ENCODE measurements around the gene BIRC3.
"Not testable (repeated sequence)": the region's sequence is repeated elsewhere in the genome, so short reads cannot be mapped to it uniquely, and the experiment has no call there.

Gene BIRC3

DNA sequence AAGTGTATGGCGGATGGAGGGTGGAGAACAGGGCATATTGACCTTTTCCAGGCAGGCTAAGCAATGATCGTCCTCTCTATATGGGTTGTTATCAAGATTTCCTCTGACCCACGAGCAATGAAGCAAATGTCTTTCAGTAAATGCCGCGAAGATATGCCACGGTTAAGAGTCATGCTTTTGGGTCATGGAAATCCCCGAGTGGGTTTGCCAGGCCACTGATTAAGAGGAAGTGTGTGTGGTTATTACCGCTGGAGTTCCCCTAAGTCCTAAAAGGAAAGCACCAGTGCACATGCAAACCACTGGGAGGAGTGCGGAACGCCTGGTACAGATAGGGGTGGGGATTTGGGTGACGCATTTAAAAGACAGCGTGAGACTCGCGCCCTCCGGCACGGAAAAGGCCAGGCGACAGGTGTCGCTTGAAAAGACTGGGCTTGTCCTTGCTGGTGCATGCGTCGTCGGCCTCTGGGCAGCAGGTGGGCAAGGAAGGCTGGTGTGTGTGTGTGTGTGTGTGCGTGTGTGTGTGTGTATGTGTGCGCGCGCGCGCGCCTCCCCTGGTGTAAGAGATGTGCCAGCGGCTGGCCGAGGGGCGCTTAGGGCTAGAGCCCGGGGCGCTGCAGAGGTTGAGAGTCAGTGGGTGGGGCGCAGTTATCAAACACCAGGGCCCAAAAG is at the start of gene BIRC3:
BIRC3 (plus strand) TSS at position 386 of the 669 bp plus-strand sequence. CDS start 7,026 bp downstream, outside the sequence.
- peak; percentile 46 for DNase-seq

DNA sequence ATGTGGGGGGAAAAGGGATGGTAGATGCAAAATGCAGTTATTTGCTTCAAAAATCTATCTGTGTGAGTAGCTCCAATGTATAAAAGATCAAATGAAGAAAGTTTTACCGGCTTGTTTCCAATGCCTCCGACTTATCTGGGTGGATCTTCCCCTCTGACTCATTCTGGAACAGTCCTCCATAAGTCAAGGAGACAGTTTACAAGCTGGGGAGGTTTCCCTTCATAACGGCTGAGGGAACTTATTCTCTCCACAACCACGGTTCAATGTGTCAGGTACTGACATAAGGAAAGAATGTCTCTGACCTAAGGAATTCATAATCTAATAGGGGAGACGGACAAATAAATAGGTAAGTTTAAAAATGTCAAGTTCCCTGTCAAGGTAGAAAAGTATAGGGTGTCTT is 49.7 kb upstream of the BIRC3 start:
- DNase-seq = no peak

DNA sequence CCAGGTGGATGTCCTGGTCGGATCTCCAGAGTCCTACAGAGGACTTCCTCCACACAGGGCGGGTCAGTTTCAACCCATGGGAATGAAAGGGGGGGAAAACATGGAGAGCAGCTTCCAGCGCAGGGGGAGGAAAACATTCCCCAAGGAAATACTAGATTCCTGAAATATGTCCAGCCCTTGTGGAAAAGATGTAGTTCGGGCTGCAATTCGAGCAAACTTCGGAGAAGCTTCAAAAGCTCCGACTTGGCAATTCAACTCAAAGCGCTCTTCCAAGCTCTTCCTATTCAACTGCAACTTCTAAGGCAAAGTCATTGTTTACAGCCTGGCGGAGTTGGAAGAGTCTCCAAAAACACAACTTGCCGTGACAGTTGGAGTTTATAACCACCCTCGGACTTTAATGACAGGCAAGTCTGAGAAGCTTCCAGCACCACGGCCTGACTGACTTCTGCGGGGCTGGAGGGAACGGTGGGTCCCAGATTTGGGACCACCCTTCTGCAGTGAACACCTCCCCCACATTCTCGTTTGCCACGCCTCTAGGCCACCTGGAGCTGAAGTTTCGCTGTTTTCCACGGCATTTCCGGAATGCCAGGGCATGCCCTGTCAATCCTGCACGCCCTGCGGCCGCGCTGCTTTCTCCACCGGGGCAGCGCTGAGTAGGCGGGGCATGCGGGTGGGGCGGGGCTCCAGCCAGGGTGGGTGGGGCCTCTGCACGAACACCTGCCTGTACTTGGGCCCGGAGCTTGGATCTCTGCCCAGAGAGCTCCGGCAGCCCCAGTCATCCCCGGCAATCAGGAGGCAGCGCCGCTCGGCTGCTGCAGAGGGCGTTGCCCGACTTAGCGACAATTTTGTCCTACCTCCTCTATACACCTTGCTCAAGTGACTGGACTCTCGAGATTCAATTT is 49.0 kb upstream of the BIRC3 start:
- peak; percentile 64 for DNase-seq

DNA sequence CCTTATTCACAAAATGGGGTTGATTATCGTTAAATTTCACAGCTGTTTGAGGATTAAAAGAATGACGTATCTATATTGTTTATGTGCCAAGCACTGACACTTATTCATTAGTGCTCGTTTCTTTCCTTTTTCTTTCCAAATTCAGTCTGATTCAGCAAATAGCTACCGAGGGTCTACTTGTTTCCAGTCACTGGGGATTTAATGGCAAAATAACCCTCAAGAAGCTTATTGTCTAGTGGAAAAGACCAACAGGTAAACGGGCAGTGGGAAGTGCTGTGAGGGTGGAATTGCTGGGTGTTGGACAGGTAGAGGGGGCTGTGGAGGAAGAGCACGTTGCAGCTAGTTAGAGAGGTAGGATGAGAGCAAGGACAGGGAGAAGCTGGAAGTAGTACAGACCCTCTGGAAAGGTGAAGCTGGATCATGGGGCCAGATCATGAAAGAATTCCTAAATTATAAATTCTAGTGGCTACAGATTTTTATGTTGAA is 48.3 kb upstream of the BIRC3 start:
- no peak for DNase-seq

DNA sequence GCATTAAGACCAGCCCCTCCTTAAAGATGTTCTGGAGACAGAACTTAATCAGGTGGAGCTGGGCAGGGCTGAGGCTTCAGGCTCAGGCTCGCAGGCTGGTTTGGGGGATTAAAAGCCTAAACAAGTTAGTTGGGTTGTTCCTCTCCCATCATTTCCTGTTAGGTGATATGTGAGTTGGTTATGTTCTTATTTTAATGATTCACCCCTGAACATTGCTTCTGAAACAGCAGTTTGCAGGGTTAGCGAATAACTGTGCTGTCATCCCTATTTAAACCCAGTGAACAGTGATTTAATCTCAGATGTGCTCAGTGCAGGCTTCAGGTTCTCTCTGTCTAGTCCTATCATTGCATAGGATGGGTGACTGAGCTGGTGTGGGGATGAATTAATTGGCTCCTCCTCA is 47.4 kb upstream of the BIRC3 start:
- no peak for DNase-seq

DNA sequence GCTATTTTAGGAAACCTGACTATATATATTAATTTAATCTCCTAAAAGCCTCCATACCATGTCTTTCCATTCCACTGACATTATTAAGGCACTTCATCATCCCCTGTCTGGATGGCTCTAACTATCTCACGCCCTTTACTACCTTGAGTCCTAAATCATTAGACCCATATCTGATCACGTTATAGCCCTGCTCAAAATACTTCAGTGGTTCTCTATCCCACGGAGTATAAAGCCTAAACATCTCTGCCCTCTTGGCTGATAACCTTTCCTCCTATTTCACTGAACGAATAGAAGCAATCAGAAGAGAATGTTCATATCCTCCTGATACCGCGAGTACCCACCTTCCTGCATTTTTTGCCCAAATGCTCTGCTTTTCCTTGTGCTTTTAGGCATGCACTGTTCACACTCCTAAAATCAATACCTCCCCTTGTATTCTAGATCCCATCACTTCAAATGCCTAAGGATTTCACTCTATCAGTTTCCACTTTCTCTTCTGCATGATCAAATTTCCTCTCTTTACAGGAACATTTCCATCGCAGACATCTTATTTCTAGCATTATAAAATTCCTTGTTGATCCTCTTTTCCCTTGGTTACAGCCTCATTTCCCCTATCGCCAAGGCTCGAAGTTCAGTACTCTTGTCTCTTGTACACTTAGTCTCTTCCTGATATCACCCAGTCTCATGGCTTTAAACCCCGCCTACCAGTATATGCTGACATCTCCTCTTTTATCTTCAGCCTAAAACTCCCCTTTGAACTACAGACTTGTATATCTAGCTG is 45.0 kb upstream of the BIRC3 start:
- no peak for DNase-seq

DNA sequence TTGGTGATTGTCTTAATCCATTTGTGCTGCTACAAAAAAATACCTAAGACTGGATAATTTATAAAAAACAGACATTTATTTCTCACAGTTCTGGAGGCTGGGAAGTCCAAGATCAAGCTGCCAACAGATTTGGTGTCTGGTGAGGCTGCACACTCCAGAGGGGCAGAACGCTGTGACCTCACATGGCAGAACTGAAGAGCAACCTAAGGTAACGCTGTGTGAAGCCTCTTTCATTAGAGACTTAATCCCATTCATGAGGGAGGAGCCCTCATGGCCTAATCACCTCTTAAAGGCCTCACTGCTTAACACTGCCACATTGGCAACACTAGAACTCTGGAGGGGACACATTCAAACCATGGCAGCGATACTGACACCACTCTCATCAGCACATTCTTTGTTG is 42.7 kb upstream of the BIRC3 start:
- no peak for DNase-seq

DNA sequence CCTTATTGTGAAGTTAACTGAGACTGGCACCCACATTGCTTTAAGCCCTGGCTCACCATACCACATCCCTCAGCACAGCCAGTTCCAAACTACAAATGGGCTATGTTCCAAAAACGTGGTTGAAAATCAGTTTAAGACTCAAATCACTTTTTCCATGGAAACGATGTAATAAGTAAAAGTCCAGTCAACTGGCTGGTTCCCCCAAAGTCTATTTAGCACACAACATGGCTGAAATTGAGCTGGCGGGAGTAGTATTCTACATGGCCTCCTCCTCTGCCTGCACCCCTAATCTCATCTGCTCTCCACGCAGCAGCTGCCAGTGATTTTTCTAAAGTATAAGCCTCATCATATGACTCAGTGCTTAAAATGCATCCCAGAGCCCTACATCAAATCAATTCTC is 40.9 kb upstream of the BIRC3 start:
- DNase-seq = no peak

DNA sequence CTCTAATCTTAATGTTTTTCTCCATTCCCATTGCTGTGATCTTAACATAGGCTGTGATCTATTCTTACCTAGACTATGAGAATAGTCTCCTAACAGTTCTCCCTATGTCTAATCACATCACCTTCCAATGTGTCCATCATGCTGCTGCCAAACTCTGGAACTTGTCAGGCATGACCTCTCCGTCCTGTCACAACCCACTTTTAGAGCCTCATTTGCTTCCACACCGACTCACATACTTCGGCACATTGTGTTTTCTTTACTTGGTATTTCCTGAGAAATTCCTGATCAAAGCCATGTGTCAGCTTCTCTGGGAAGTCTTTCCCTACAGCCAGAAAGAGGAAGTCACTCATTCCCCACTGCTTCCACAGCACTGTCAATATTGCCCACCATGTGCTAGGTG is 40.5 kb upstream of the BIRC3 start:
- DNase-seq = no peak

DNA sequence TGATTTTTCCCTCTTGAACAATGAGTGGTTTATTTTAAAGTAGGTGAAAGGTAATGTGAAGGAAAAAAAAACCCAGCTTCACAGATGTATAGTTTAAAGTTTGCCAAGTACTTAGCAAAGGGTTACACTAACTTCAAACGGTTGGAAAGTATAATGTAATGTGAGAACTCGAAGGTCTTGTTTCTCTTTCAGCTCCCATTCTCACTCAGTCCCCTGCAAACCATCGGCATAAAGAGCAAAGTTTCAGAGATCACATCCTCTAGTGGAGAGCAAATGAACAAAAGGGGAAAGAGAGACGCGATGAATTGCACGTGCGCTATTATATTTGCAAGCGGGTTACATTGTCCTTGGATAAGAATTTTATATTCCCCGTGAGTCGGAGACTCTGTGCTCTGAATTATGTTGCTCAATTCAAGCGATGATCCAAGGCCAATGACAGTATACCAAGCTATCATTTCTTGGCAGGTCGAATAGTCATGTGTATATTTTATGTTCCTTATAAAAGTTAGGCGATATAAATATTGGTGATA is 37.6 kb upstream of the BIRC3 start:
- no peak for DNase-seq

DNA sequence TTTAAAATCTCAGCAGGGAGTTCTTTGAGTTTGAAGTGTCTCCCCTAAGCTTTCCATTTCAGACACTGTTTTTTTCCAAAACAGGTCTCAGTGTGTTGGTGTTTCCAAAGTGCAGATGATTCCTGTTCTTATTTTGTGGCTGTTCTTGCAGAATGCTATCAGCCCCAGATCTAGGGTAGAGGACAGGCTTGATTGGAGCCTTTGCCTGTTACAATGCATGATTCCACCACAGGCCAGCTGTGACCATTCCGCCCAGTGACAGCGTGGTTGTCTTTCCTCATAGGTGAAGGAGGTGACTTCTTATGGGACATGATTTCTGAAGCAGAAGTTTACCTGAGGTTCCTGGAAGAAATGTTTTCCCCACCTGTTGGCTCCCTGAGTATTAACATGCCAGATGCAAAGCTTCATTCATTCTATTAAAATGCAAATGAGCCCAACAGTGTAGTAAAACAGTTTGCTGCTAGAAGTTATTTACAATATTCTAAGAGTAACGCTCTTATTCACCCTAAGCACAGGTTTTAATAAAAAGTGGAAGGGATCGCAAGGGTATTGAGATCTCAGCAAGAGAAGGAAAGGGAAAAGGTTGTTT is 36.9 kb upstream of the BIRC3 start:
- no peak for DNase-seq

DNA sequence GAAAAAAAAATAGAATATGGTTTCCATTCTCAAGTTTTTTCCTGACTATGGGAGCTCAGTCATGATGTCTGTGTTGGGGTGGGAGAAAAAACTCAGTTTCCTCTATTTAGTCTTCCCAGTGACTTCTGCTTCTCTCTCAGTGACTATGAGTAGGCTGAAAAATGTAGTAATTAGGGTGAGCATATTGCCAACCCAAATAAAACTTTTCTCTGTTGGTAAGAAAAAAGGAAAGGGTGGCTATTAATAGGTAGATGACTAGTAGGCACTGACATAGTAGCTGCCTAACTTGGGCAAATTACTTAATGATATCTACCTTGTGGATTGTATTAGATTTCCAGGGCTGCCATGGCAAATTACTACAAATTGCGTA is 34.2 kb upstream of the BIRC3 start:
- DNase-seq = no peak

DNA sequence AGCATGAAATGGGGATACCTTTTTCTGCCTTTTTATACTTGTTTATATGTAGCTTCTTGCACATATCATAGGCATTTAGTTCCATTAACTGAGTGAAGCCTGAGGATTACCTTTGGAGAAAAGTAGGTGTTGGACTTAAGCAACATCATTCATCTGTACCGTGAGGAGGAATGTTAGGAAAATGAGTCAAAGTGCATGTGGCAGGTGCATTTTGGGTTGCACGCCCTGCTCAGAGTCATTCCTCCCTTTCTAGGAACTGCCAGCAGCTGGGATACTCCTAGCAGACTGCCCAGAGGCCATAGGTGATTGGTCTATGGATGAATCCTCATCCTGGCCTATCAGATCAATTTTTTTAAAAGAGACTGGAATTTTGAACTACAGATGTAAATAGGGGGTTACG is 33.3 kb upstream of the BIRC3 start:
- no peak for DNase-seq

DNA sequence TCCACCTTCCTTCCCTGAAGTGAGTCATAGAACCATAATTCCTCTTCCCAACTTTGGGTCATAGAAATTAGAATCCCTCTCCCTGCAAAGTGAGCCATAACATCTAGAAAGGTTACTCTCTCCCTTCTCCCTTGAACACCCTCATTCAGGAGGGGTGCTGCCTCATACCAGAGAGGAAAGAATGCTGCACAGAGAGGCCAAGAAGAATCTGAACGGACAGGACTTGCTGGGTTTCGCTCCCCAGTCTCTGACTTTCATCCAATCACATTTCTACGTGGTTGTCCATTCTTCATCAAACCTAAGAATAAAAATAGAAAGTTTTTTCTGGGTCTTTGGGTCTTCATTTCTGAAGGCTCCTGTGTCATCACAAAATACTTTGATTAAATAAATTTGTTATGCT is 31.0 kb upstream of the BIRC3 start:
- DNase-seq = no peak

DNA sequence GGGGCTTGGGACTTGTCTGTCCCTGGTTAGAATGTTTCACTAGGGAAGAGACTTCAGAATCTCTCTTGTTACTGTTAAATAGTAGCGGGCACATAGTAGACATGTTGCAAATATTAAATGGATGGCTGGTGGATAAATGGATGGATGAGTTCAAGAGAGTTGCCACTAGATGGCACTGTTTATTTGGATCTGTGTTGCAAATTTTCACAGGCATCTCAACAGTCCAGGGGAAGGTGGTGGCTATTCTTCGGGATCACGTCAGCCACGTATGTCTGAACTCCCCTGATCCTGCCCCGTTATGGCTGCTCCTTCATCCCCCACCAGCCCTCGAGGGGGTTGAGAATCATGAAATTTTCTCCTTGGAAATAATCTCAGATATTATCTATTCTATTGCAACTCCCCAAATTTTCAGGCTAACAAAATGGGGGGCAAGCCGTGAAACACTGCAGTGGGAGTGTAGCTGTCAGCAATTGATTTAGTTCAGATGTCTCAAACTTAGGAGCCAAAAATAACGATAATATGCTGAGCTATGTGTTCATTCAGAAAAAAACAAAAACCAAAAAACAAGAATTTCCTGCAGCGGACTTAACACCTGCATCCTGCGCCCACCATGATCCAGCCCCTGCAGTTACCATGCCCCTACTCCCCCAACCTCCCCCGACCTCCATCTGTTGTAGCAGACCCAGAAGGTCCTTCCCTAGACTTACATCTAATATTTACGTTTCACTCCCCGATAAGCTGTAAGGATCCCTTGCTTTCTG is 29.1 kb upstream of the BIRC3 start:
- peak; percentile 68 for DNase-seq

DNA sequence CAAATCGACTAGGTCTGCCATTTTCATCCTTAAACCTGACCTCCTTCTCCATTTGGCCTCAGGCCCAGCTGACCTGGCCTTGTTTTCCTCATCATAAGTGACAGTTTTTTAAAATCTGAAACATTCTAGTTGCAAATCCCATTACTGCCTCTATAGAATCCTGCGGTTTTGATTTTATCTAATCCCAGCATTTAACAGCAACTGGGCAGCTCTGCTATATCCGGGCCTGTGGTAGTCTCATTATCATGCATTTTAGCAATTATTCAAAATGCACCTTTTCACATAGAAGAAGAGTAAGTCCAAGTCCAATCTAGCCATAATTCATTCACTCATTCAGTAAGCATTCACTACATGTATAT is 28.6 kb upstream of the BIRC3 start:
- DNase-seq = no peak

DNA sequence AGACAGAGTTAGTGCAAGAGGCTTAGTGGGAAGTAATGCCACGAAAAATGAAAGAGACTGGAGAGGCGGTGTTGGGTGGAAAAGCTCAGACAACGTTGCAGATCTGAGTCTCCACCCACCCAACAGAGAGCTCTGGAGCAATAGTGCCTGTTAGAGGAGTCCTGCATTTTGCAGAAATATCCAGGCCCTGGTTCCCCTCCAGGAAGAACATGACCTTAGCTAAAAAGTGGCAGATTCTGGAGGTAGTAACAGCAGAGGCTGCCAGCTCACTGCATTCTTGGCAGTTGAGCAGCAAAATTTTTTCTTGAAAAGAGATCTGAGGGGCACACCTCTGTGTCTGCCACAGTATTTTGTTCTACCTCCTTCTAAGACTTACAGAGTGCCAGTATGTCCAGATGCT is 27.7 kb upstream of the BIRC3 start:
- no peak for DNase-seq

DNA sequence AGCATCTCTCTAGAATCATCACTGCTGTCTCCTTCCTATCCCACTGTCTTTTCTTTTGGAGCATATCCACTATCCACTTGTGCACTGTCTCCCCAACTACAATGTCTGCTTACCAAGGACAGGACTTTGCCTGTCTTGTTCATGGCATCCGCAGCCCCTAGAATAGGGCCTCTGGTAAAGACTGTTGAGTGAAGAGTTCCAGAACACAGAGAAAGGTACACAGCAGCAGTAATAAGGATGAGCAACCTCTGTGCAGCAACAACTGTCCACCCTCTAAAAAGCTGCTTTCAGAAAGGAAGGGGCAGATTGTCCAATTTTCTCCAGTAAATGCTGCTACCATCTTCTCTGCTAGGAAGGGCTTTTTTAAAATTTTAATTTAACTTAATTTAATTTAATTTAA is 25.5 kb upstream of the BIRC3 start:
- DNase-seq = no peak

DNA sequence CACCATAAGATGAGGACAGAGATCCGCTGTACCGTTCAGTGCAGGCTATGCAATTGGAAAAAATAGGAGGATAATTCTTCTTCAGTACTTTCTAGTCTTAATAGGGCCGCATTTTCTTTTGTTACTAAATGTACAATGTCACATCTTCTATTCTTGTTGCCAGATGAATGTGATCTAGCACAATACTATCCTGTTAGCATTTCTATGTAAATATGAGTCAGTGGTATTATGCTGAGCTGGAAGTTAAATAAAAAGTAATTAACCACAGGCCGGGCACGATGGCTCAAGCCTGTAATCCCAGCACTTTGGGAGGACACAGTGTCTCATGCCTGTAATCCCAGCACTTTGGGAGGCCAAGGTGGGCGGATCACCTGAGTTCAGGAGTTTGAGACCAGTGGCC is 24.4 kb upstream of the BIRC3 start:
- DNase-seq = no peak

DNA sequence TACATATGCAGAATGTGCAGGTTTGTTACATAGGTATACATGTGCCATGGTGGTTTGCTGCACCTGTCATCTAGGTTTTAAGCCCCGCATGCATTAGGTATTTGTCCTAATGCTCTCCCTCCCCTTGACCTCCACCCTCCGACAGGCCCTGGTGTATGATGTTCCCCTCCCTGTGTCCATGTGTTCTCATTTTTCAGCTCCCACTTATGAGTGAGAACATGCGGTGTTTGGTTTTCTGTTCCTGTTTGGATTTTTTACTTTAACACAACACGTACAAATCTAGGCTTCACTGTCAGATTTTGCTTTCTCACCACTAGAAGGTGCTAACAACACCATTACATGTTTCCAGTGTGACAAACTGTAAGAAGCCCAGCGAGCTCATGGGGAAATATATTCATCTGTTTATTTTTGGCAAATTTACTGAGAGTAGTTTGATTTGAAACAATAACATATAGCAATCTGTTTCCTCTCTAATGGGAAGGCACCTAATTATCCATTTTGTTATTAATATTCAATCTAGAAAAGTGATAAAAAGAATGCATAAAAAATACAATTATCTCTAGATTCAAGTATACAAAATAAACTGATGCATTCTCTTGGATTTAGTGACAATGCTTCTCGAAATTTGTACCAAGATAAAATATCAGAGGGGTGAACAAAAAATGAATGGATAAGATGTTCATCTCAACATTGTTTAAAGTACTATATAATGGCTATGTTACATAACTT is 23.2 kb upstream of the BIRC3 start:
- no peak for DNase-seq

DNA sequence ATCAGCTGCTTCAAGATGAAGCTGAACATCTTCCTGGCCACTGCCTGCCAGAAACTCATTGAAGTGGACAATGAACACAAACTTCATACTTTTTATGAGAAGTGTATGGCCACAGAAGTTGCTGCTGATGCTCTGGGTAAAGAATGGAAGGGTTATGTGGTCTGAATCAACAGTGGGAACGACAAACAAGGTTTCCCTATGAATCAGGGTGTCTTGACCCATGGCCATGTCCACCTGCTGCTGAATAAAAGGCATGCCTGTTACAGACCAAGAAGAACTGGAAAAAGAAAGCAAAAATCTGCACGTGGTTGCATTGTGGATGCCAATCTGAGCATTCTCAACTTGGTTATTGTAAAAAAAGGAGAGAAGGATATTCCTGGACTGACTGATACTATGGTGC is 22.2 kb upstream of the BIRC3 start:
- no peak for DNase-seq

DNA sequence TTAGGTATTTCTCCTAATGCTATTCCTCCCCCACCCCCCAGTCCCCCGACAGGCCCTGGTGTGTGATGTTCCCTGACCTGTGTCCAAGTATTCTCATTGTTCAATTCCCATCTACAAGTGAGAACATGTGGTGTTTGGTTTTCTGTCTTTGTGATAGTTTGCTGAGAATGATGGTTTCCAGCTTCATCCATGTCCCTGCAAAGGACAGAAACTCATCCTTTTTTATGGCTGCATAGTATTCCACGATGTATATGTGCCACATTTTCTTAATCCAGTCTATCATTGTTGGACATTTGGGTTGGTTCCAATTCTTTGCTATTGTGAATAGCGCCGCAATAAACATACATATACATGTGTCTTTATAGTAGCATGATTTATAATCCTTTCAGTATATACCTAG is 20.5 kb upstream of the BIRC3 start:
- not testable (repeated sequence) for DNase-seq
